ENCODE data around the gene ST8SIA6. TPM values are rescaled to one million over a fixed set of nuclear protein-coding genes. Genes with fewer than 3 reads are reported as not detected.

Gene ST8SIA6
- total RNA-seq, 1 experiment from 2014 or later = not detected

DNA sequence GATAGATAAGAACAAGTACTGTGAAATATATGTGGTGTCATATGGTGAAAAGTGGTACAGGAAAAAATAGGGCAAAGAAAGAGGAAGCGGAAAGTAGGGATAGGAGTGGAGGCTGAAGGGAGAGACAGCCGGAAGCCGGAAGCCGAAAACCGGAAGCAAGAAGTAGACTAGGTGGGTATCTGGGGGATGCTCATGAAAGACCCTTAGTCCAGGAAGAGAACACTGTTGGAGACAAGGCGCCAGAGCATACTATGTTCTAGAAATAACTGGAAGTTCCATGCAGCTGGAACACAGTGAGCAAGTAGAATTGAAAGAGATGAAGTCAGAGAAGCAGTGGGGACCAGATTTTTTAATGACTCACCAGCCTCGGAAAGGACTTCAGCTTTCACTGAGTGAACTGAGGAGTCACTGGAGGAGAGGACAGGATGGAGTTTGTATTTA is 22.5 kb downstream of the ST8SIA6 start:
- H3F3A ChIP-seq (ENCODE audit: low read length, unreplicated experiment) = no peaks in the 10 kb centered on the region
- no TSS peak for BruUV-seq (replicated peaks)
- no peaks in the 10 kb centered on the region for H3K4me1 ChIP-seq (ENCODE audit: insufficient read depth, low read length)
- TF ChIP-seq EZH2 (IDR thresholded peaks at IDR 0.05; ENCODE audit: low read length, unreplicated experiment) = no peak
- TF ChIP-seq EZH2phosphoT487 (IDR thresholded peaks at IDR 0.05; ENCODE audit: borderline replicate concordance, low read length) = no peak
- TF ChIP-seq, protein P1, sequence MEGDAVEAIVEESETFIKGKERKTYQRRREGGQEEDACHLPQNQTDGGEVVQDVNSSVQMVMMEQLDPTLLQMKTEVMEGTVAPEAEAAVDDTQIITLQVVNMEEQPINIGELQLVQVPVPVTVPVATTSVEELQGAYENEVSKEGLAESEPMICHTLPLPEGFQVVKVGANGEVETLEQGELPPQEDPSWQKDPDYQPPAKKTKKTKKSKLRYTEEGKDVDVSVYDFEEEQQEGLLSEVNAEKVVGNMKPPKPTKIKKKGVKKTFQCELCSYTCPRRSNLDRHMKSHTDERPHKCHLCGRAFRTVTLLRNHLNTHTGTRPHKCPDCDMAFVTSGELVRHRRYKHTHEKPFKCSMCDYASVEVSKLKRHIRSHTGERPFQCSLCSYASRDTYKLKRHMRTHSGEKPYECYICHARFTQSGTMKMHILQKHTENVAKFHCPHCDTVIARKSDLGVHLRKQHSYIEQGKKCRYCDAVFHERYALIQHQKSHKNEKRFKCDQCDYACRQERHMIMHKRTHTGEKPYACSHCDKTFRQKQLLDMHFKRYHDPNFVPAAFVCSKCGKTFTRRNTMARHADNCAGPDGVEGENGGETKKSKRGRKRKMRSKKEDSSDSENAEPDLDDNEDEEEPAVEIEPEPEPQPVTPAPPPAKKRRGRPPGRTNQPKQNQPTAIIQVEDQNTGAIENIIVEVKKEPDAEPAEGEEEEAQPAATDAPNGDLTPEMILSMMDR (conservative IDR thresholded peaks at IDR 0.05; ENCODE audit: low read depth, low read length) = no peak
- H3K4me3 ChIP-seq (ENCODE audit: low read length) = no peak overlapping the region
- ATAC-seq = 0 out of 2 replicates have a peak, but pooled peaks have one; percentile 27
- ChIA-PET CTCF (interaction anchor here (0.6 to 1.6 kb wide), 2 partner anchors 23 to 142 kb away, joined by 3 to 5 read pairs; no protein-coding TSS in a partner anchor), POLR2A (ENCODE audit: unreplicated experiment) (no interaction called here)
- H3K27ac ChIP-seq (ENCODE audit: low read length) = no peak overlapping the region
- H3K4me2 ChIP-seq (ENCODE audit: low read length) = no peak overlapping the region
- H2AFZ ChIP-seq (ENCODE audit: low read length) = no peak overlapping the region
- H3K9me3 ChIP-seq (ENCODE audit: low read length) = no peaks in the 10 kb centered on the region
- H3K9ac ChIP-seq (ENCODE audit: low read length) = no peak overlapping the region
- H3K9me2 ChIP-seq (replicated peaks; ENCODE audit: low read length) = no peaks in the 10 kb centered on the region
- H3K27me3 ChIP-seq (ENCODE audit: low read length) = no peaks in the 10 kb centered on the region
- DNase-seq = peak; percentile 6
- H3K36me3 ChIP-seq (ENCODE audit: low read depth, low read length) = no peaks in the 10 kb centered on the region
- H4K20me1 ChIP-seq (ENCODE audit: low read length) = no peaks in the 10 kb centered on the region
- intact Hi-C loops (cut with micrococcal nuclease) = loop anchor here (10.0 kb wide), 1 partner anchor 163 kb away; no protein-coding TSS in a partner anchor
- no peaks in the 10 kb centered on the region for H3K79me2 ChIP-seq (ENCODE audit: low read length)

DNA sequence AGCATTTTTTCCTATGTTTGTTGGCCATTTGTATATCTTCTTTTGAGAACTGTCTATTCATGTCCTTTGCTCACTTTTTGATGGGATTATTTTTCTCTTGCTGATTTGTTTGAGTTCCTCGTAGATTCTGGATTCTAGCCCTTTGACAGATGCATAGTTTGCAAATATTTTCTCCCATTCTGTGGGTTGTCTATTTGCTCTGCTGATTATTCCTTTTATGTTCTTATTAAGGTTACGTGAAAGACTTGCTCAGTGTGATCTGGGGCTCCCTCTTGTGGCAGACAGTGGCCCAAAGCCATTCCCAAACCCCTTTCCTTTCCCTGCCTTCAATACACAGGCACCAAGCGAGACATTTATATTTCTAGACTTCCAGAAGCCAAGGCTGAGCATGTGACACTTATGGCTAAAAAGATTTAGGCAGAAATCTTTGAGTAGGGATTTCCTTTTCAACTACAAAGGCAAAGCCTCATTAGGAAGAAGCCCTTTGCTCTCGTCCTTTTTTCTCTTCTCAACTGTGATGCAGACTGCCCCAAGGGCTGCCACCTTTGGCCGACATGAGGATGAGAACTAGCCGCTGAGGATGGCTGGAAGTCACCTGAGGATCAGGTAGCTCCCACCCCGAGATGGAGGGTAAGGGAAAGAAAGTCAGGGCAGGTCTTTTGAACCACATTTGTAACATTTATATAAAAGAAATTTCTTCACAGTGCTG is 23.6 kb downstream of the ST8SIA6 start:
- peak overlapping the region; percentile 49 for H3K4me2 ChIP-seq (ENCODE audit: low read length)
- no peak overlapping the region for H3K9ac ChIP-seq (ENCODE audit: low read length)
- H3K36me3 ChIP-seq (ENCODE audit: low read depth, low read length) = no peaks in the 10 kb centered on the region
- no peak overlapping the region for H3K27ac ChIP-seq (ENCODE audit: low read length)
- intact Hi-C loops (cut with micrococcal nuclease) = loop anchor here (1.0 to 10.0 kb wide), 2 partner anchors 140 to 164 kb away; no protein-coding TSS in a partner anchor
- peak; percentile 89 for ATAC-seq
- peak; percentile 72 for DNase-seq
- no peaks in the 10 kb centered on the region for H3K9me3 ChIP-seq (ENCODE audit: low read length)
- no peaks in the 10 kb centered on the region for H3F3A ChIP-seq (ENCODE audit: low read length, unreplicated experiment)
- ChIA-PET CTCF (interaction anchor here (0.5 kb wide), 1 partner anchor 164 kb away, joined by 3 read pairs; no protein-coding TSS in a partner anchor), POLR2A (ENCODE audit: unreplicated experiment) (no interaction called here)
- no peaks in the 10 kb centered on the region for H4K20me1 ChIP-seq (ENCODE audit: low read length)
- no peaks in the 10 kb centered on the region for H3K4me1 ChIP-seq (ENCODE audit: insufficient read depth, low read length)
- H3K79me2 ChIP-seq (ENCODE audit: low read length) = no peaks in the 10 kb centered on the region
- no TSS peak for BruUV-seq (replicated peaks)
- H3K9me2 ChIP-seq (replicated peaks; ENCODE audit: low read length) = no peaks in the 10 kb centered on the region
- no peak overlapping the region for H2AFZ ChIP-seq (ENCODE audit: low read length)
- H3K4me3 ChIP-seq (ENCODE audit: low read length) = no peak overlapping the region
- TF ChIP-seq EZH2 (IDR thresholded peaks at IDR 0.05; ENCODE audit: low read length, unreplicated experiment) = no peak
- TF ChIP-seq, protein P1 (conservative IDR thresholded peaks at IDR 0.05; ENCODE audit: low read depth, low read length) = peak; percentile 72
- TF ChIP-seq EZH2phosphoT487 (IDR thresholded peaks at IDR 0.05; ENCODE audit: borderline replicate concordance, low read length) = no peak
- H3K27me3 ChIP-seq (ENCODE audit: low read length) = no peaks in the 10 kb centered on the region

DNA sequence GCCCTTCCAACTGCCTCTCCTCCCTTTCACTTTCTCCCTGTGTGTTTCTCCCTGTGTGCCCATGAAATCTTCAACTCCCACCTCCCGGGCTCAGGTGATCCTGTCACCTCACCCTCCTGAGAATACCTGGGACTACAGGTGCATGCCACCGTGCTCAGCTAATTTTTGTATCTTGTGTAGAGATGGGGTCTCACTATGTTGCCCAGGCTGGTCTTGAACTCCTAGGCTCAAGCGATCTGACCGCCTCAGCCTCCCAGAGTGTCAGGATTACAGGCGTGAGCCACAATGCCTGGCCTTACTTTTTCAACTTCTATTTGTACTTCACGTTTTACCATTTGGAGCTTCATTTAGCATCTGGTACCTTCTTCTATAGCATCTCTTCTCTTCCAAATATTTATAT is 24.9 kb downstream of the ST8SIA6 start:
- Histone ChIP-seq H3K4me2 (ENCODE audit: low read length) (no peak overlapping the region), H3K4me1 (ENCODE audit: insufficient read depth, low read length) (no peaks in the 10 kb centered on the region), H3K27me3 (ENCODE audit: low read length) (no peaks in the 10 kb centered on the region), H3K36me3 (ENCODE audit: low read depth, low read length) (no peaks in the 10 kb centered on the region), H4K20me1 (ENCODE audit: low read length) (no peaks in the 10 kb centered on the region), H3K9ac (ENCODE audit: low read length) (no peak overlapping the region), H2AFZ (ENCODE audit: low read length) (no peak overlapping the region), H3F3A (ENCODE audit: low read length, unreplicated experiment) (no peaks in the 10 kb centered on the region), H3K9me3 (ENCODE audit: low read length) (no peaks in the 10 kb centered on the region), H3K79me2 (ENCODE audit: low read length) (no peaks in the 10 kb centered on the region), H3K27ac (ENCODE audit: low read length) (no peak overlapping the region), H3K4me3 (ENCODE audit: low read length) (no peak overlapping the region), H3K9me2 (replicated peaks; ENCODE audit: low read length) (no peaks in the 10 kb centered on the region)
- CTCF ChIA-PET = no interaction called here
- DNase-seq (no peak), ATAC-seq (no peak)
- POLR2A ChIA-PET (ENCODE audit: unreplicated experiment) = no interaction called here
- TF ChIP-seq EZH2 (IDR thresholded peaks at IDR 0.05; ENCODE audit: low read length, unreplicated experiment) (no peak), EZH2phosphoT487 (IDR thresholded peaks at IDR 0.05; ENCODE audit: borderline replicate concordance, low read length) (no peak)
- TF ChIP-seq, protein P1 (conservative IDR thresholded peaks at IDR 0.05; ENCODE audit: low read depth, low read length) = no peak
- no TSS peak for BruUV-seq (replicated peaks)
- intact Hi-C loops (cut with micrococcal nuclease) = loop anchor here (10.0 kb wide), 1 partner anchor 75 kb away; no protein-coding TSS in a partner anchor
